Activated B cell treated with CpG ODN at 0.5 μM for 24 hours (primary cell): Measurements from ENCODE around the gene PIK3C2G. TPM values are rescaled to one million over a fixed set of nuclear protein-coding genes. Genes with fewer than 3 reads are reported as not detected.

ENCODE experiments used
- ATAC-seq: fragments of 200-7000 bp; cut with Tn5 transposase; one replicate; pipeline ENCODE4 v1.10.0; 2021; ENCODE audit warnings: low read depth, mild to moderate bottlenecking, moderate library complexity
- CTCF ChIA-PET: fragments of 350-600 bp; sonication (Branson Sonifier 250); formaldehyde crosslinking; loops from one replicate; lab custom pipeline; 2021; ENCODE audit warnings: antibody characterized with exemption; lab: Charles Lee
- POLR2A ChIA-PET: fragments of 350-600 bp; sonication (Branson Sonifier 250); formaldehyde crosslinking; loops from one replicate; lab custom pipeline; 2021; ENCODE audit warnings: antibody characterized with exemption; lab: Charles Lee
- DNase-seq: peaks from one replicate; pipeline ENCODE4 v3.0.0; 2022
- H3K27ac Mint-ChIP-seq: one replicate; pipeline ENCODE4 v1.8.0; 2020; ENCODE audit warnings: mixed read lengths
- H3K27me3 Mint-ChIP-seq: one replicate; pipeline ENCODE4 v1.8.0; 2021; ENCODE audit warnings: mixed read lengths
- H3K36me3 Mint-ChIP-seq: one replicate; pipeline ENCODE4 v1.8.0; 2021; ENCODE audit warnings: low read depth, mixed read lengths
- H3K4me1 Mint-ChIP-seq: one replicate; pipeline ENCODE4 v1.8.0; 2021; ENCODE audit warnings: mixed read lengths
- H3K4me3 Mint-ChIP-seq: one replicate; pipeline ENCODE4 v1.8.0; 2020; ENCODE audit warnings: mild to moderate bottlenecking, mixed read lengths
- H3K9me3 Mint-ChIP-seq: one replicate; pipeline ENCODE4 v1.8.0; 2020; ENCODE audit warnings: mixed read lengths
- intact Hi-C: fragments of 100-400 bp; cut with micrococcal nuclease; formaldehyde crosslinking; loops from one replicate; pipeline ENCODE4 v1.15.1; 2024
- total RNA-seq: library from RNA; stranded (reverse); gene quantifications from 2 replicates; pipeline ENCODE4 v1.2.3, GENCODE V29; 2022
- TF ChIP-seq, protein P1 (sequence below): fragments of 200-600 bp; IDR thresholded peaks from one replicate; pipeline ENCODE4 v1.8.0; 2022; ENCODE audit warnings: antibody characterized with exemption, mild to moderate bottlenecking

PIK3C2G gene
- total RNA-seq, 1 donor from 2014 or later = not detected

DNA sequence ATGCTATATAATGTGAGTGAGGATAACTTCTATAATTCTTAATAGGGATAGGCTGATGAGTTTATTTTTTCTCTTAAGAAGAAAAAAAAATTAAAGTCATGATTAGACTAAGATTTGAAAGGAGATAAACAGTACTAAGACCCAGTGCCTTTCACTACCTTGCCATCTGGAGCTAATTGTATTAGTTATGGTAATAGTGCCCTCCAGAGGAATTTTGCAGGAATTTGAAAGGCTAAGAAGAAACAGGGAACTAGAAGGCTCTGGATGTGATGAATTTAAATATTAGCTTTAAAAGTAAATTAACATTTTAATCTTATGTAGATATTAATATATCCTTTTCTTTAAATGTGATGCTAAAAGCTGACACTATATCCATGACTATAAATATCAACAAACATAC is 36.6 kb upstream of the PIK3C2G start:
- no peak for ATAC-seq
- ChIA-PET CTCF (no interaction called here), POLR2A (no interaction called here)
- Mint-ChIP-seq H3K36me3 (no peaks in the 10 kb centered on the region), H3K4me1 (no peaks in the 10 kb centered on the region), H3K4me3 (no peak overlapping the region), H3K27me3 (no peaks in the 10 kb centered on the region), H3K27ac (no peak overlapping the region), H3K9me3 (no peaks in the 10 kb centered on the region)
- intact Hi-C loops = no loop called here
- no peak for DNase-seq
- TF ChIP-seq, protein P1, sequence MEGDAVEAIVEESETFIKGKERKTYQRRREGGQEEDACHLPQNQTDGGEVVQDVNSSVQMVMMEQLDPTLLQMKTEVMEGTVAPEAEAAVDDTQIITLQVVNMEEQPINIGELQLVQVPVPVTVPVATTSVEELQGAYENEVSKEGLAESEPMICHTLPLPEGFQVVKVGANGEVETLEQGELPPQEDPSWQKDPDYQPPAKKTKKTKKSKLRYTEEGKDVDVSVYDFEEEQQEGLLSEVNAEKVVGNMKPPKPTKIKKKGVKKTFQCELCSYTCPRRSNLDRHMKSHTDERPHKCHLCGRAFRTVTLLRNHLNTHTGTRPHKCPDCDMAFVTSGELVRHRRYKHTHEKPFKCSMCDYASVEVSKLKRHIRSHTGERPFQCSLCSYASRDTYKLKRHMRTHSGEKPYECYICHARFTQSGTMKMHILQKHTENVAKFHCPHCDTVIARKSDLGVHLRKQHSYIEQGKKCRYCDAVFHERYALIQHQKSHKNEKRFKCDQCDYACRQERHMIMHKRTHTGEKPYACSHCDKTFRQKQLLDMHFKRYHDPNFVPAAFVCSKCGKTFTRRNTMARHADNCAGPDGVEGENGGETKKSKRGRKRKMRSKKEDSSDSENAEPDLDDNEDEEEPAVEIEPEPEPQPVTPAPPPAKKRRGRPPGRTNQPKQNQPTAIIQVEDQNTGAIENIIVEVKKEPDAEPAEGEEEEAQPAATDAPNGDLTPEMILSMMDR = no peak

DNA sequence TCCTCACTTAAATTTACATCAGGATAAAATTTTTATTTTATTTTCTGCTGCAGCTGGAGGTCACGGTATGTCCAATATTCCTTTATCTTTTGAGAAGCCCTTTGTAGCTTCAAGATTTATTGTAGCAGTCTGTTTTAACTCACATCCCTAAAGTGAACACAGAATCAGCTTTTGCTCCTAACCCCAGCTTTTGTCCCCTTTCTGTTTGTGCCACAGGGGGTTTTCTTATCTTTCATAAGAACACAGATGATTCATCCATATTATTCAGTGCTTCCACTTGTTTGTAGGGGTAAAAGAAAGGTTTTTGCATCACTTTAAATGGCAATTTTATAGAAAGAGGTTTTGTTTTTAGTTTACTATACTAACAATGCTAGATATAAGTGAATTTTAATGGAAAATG is 21.8 kb upstream of the PIK3C2G start:
- H3K27ac Mint-ChIP-seq = no peak overlapping the region
- CTCF ChIA-PET = no interaction called here
- H3K4me3 Mint-ChIP-seq = no peak overlapping the region
- DNase-seq = no peak
- H3K36me3 Mint-ChIP-seq = no peaks in the 10 kb centered on the region
- peaks cover 10% of the 10 kb centered on the region for H3K9me3 Mint-ChIP-seq
- TF ChIP-seq, protein P1 = no peak
- no peak for ATAC-seq
- no peaks in the 10 kb centered on the region for H3K4me1 Mint-ChIP-seq
- H3K27me3 Mint-ChIP-seq = no peaks in the 10 kb centered on the region
- intact Hi-C loops = no loop called here
- POLR2A ChIA-PET = no interaction called here

GRCh38 chr12:18242380-18243089 is 18.8 kb upstream of the PIK3C2G start:
- Mint-ChIP-seq H3K36me3 (no peaks in the 10 kb centered on the region), H3K27me3 (no peaks in the 10 kb centered on the region), H3K9me3 (peaks cover 5% of the 10 kb centered on the region), H3K4me3 (no peak overlapping the region), H3K4me1 (no peaks in the 10 kb centered on the region), H3K27ac (no peak overlapping the region)
- ATAC-seq (no peak), DNase-seq (no peak)
- ChIA-PET POLR2A (no interaction called here), CTCF (no interaction called here)
- intact Hi-C loops = no loop called here
- TF ChIP-seq, protein P1 = no peak

DNA sequence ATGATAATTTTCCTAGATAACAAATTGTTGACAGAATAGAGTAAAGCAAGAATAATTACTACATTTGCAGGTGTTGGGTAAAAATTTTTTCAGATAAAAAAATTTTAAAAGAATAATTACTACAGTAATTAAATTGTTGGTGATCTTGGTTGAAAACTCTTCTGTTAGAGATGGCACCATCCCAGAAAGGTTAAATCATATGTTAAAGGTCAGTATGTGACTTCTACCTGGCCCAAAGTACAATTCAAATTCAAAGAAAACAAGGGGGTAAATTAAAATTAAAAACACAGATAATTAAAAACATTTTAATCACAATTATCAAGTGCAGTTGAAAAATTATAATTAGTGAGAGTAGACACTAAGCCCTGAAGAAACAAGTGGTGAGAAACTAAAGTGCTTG is 18.1 kb upstream of the PIK3C2G start:
- Mint-ChIP-seq H3K27me3 (no peaks in the 10 kb centered on the region), H3K4me1 (no peaks in the 10 kb centered on the region), H3K4me3 (no peak overlapping the region), H3K36me3 (no peaks in the 10 kb centered on the region), H3K27ac (no peak overlapping the region), H3K9me3 (peaks cover 2% of the 10 kb centered on the region)
- no peak for ATAC-seq
- no peak for DNase-seq
- TF ChIP-seq, protein P1 = no peak
- intact Hi-C loops = no loop called here
- POLR2A ChIA-PET = no interaction called here
- CTCF ChIA-PET = no interaction called here

DNA sequence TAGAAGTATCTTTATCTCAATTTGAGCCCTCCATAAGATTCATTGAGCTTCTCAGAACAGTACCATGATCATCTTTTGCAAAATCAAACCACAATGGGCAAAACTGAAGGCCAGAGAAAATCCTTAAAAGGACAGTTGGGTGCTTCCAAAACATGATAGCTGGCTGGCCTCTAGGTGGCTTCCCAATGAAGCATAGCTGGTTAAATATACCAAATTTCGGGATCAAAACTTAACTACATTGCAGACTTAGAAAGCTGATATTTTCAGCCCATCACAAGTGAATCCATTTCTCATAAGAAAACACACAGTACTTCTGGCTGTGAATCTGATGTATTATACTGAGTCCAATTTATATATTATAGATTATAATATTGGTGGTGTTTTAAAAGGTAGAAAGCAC is 15.3 kb upstream of the PIK3C2G start:
- Mint-ChIP-seq H3K4me1 (no peaks in the 10 kb centered on the region), H3K27me3 (no peaks in the 10 kb centered on the region), H3K9me3 (no peaks in the 10 kb centered on the region), H3K36me3 (no peaks in the 10 kb centered on the region), H3K4me3 (no peak overlapping the region), H3K27ac (no peak overlapping the region)
- ChIA-PET POLR2A (no interaction called here), CTCF (no interaction called here)
- intact Hi-C loops = no loop called here
- no peak for ATAC-seq
- TF ChIP-seq, protein P1 = no peak
- no peak for DNase-seq
